Activated T-helper 1 cell treated with Interleukin-2 at 50 U/mL for 16 hours (primary cell): ENCODE data around the gene TRPM3.
"Not testable (repeated sequence)": the region's sequence is repeated elsewhere in the genome, so short reads cannot be mapped to it uniquely, and the experiment has no call there.

Source experiments
- DNase-seq: peaks from one replicate; pipeline ENCODE4 v3.0.0-alpha.2; 2020; ENCODE audit warnings: low read depth

TRPM3 gene

DNA sequence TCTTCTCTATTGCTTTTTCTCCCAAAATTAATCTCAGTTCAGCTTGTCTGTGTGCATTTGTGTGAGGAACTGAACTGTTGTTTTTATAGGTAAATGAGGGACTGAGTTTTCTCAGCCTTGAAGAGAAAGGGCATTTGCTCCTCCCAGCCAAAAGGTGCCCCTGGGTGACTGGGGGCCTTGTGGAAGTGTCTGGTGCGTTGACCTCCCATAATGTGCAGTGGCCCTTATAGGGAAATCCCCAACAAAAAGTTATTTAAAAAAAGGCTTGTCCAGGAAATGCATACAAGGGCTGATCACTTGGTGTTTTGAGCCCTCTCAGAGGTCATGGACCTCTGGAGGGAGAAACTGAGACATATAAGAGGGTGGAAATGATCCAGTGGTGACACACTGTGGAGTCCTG lies 467.3 kb downstream of the TRPM3 start:
- no peak for DNase-seq

DNA sequence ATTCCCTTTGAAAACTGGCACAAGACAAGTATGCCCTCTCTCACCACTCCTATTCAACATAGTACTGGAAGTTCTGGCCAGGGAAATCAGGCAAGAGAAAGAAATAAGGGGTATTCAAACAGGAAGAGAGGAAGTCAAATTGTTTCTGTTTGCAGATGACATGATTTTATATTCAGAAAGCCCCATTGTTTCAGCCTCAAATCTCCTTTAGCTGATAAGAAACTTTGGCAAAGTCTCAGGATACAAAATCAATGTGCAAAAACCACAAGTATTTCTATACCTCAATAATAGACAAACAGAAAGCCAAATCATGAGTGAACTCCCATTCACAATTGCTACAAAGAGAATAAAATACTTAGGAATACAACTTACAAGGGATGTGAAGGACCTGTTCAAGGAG lies 476.8 kb downstream of the TRPM3 start:
- not testable (repeated sequence) for DNase-seq

DNA sequence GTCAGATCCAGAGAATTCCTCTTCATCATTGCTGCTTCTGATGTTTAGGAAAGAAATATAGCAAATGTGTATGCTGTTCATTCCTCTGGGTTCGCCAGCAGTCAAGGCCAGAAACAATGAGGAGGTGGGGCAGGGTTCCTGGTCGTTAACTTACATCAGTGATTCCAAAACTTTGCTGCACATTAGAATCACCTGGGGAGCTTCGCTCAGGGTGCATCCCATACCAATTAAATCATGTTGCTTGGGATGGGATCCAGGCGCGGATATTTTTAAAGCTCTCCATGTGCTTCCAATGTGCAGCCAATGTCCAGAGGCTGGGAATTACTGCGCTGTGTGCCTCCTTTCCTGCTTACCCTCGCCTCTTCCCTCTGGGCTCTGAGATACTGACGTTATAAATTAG lies 479.1 kb downstream of the TRPM3 start:
- no peak for DNase-seq

DNA sequence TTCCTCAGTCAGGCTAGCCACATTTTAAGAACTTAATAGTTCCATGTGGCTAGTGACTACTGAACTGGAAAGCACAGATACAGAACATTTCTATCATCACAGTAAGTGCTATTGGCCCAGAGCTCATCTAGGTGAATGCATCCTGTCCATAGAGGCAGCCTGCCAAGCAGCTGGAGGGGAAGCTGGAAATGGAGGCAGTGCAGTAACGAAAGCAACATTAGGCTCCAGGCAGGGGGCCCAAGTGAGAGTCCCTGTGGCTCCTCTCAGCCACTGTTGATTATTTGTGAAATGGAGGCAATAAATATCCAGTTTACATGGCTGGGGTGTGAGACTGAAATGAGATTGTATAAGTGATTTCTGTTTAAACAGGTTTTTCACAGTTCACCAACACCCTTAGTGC lies 479.8 kb downstream of the TRPM3 start:
- DNase-seq: no peak

DNA sequence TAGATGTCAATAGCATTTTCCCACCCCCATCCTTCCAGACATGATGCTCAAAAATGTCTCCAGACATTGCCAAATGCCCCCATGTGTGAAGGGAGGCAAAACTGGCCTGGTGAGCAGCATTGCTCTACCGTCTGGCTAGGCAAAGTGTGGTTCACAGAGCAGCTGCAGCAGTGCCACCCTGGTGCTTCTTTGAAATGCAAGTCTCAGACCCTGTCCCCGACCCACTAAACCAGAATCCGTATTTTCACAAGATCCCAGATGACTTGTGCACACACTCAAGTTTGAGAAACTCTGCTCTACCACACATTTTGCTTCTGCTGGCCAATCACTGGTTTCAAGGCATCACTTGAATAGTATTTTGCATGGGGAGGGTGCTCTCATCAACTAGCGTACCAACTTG lies 480.4 kb downstream of the TRPM3 start:
- no peak for DNase-seq

DNA sequence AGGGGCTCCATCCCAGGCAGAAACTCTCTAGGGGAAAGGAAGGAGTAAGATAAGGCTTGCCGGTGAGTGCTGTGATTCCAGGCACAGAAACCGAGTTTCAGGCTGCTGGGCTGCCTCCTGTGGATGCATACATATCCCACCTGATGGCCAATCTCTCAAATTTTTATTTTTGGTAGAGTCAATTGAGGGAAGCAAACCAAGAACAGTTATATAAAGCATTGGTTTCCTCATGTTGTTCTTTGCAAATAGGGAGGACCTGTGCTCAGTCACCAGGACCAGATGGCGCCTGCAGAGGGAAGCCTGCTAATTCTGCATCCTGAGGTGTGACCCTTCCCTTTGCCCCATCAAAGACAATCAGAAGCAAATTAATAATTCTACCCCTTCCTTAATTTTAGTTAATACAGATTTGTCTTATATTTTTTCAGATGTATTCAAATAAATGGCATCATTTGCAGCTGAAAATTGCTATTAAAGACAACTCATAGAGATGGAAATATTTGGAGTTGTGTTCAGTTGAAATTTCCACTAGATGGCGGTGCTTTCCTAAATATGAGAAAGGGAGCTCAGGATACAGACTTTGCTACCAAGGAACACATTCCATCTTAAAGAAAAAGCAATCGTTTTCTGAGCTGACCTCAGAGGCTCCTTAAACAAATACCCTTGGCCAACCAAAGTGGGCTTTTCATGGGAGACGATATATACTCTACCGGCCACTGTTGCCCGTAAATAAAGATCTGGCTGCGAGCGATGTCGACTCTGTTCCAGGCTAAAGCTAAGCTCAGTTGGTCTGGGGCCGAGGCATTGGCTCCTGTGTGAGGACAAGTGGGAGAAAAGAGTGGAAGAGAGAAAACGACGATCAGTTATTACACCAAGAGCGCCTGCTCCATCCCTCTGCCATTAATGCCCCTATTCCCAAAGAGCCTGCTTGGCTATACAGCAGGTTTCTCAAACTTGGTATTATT lies 481.3 kb downstream of the TRPM3 start:
- no peak for DNase-seq

DNA sequence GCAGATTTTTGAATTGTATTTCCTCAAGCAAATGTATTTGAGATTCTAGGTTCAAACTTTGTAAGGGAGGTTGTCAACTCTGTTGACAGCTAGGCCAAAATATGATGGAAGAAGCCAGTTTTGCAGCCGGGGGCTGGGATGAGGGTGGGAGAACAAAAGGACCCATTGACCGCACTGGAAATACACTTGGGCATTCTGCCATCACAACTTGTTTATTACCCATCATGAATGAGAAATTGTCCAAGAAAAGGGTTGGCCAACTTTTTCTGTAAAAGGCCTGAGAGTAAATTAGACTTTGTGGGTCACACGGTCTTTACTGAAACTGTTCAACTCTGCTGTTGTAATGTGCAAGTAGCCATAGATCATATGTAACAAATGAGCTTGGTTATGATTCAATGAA lies 485.6 kb downstream of the TRPM3 start:
- DNase-seq: no peak

DNA sequence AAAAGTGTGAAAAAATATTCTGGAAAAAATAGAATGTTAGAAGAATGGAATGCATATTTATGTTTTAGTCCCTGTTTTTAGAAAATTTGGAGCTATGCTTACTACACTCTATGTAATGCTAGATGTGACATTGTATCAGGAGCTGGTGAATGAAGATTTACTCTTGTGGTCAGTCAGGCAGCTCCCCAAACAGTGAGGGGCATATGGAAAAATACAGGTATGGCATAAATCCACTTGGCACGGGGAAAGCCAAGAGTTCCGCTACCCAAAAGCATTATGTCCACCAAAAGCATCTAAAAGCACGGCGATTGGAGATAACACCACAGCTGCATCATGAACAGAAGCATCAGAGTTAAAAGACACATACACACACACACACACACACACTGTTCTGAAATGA lies 486.7 kb downstream of the TRPM3 start:
- no peak for DNase-seq

DNA sequence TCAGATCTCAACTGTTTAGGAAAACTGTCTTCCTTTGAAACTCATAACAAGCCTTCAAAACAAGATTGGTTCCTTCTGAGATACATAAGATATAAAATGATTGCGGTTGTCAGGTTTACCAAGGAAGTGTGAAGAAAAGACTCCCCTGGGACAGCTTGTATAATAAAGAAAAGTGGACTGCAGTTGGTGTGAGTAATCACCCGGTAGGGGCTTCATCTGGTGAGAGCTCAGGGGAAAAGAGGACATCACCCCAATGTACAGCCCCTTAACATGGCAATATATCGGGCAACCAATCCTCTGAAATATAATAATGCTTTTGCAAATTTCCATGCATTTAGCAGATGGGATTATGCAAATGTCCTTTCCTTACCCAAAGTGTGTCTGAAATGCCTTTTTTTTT lies 490.4 kb downstream of the TRPM3 start:
- no peak for DNase-seq

DNA sequence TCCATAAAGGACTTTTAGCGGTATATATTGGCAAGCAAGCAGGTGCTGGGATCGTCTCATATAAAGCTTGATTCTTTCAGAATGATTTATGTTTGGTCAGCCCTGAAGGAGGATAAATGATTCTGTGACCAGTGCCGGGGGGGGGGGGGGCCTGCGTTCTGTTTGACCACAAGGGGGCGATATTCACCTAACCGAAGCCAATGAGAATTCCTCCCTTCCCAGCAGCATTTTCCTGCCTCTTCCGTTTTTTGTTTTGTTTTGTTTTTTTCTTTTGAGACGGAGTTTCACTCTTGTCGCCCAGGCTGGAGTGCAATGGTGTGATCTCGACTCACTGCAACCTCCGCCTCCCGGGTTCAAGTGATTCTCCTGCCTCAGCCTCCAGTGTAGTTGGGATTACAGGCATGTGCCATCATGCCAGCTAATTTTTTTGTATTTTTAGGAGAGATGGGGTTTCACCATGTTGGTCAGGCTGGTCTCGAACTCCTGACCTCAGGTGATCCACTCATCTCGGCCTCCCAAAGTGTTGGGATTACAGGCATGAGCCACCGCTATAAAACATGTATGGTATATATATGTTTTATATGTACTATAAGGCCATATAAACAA lies 492.2 kb downstream of the TRPM3 start:
- not testable (repeated sequence) for DNase-seq

DNA sequence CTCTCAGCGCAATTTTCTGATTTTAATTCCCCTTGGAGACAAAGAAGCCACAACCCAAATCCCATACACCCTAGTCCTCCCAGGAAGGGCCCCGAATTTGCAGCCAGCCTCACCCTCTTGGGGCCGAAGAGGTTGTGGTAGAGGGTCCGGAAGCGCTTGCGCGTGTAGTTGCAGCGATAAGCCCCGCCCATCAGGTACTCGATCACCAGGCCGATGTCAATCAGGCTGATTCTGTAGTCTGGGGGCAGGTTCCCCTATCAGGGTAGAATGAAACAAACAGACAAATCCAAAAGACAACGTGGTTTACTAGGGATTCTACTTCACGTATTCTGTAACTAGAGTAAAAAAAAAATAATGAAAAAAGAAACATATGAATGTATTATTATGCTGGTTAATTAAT lies 496.3 kb downstream of the TRPM3 start:
- DNase-seq: no peak

DNA sequence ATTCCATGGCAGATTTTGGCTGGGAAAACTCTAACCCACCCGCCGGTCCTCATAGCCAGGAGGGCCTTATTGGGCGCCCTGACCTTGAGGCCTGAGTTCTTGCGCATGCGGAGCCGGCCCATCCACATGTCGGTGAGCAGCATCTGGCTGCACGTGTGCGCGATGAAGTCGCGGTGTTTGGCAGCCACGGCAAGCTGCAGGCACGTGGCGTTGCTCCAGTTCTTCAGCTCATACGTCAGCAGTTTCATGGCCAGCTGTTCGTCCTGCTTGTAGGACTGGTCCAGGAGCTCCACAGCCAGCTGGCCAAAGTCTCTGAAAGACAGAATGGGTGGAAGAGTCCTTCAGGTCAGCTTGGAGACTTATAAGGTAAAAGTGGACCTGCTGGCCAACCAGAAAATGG lies 502.6 kb downstream of the TRPM3 start:
- no peak for DNase-seq

DNA sequence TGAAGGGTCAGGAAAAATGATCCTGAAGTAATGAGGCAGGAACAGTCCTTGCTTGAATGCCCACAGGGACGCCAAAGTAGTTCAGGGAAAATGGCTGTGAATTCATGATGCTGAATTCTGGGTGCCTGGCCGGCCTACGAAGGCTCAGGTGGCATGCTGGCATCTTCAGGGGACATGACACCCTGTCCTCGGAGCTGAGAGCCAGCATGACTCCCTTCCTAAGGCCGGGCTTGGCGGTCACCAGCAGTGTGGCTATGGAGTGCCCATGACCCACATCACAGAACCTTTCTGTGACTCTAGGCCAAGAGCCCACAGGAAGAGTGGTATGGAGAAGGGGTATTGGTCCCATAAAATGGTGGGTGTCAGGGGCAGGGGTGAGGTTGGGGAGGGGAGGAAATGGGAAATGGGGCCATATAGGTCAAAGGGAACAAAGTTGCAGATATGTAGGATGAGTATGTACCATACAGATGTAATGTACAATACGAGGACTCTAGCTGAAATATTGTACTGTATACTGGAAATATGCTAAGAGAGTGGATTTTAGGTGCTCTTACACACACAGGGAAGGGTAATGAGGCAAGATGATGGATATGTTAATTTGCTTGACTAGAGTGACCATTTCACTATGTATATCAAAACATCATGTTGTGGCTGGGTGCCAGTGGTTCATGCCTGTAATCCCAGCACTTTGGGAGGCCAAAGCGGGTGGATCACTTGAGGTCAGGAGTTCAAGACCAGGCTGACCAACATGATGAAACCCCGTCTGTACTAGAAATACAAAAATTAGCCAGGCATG lies 504.2 kb downstream of the TRPM3 start:
- no peak for DNase-seq

DNA sequence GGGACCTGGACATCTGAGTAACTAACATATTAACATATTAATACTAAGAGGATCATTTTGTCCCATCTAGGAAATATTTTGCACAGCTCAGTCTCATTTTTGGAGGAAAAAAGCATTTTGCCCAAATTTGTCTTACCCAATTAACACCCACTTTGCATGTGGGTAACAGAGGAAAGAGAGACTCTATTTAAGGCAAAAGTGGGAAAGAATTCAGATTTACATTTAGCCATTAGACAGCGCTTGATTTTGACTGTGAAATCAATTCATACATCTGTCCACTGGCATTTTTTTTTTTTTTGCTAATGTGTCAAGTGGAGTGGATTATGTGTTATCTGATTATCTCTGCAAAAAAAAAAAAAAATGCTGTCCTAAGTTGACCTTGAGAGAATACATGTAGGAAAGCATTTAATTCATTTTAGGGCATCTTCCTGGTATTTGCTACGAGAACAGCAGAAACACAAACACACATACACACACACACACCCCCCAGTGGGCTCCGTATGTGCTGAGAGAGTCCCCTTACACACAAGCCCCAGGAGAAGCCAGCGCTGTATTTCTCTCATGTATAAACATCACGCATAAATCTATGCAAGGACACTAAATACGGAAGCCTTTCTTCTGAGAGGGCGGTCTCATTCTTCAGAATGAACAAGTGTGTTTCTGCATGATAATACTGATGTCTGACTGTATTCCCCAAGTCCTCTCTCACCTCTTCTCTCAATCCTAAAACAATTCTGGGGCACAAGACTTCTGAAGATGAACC lies 505.0 kb downstream of the TRPM3 start:
- no peak for DNase-seq

DNA sequence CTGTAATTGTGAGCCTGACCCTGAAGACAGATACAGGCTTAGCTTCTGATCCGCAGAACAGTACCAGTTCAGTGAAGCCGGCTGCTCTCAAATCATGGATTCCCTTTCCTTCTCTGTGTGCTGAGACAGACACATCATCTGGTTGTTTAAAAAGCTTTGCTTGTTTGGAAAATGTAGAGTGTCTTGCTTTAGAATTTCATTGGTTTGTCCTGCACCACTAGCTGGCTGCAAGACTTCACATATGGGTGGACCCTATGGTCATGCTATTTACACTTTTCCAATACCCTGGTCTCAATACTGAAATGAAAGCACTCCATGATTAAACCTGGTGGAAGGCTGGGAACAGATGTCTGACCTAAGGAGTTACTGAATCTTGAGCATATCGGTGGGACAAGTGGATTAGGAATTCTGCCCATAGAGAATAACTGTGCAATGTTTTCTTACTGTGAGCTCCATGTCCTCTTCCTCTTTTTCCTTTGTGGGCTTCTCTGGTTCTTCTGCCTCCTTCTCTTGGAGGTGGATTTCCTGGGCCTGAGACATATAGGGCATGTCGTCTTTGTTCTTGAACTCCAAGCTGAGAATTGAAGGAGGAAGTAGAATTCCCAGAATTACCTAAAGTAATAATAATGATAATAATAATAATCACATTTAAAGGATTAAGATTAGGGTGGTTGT lies 505.8 kb downstream of the TRPM3 start:
- no peak for DNase-seq

DNA sequence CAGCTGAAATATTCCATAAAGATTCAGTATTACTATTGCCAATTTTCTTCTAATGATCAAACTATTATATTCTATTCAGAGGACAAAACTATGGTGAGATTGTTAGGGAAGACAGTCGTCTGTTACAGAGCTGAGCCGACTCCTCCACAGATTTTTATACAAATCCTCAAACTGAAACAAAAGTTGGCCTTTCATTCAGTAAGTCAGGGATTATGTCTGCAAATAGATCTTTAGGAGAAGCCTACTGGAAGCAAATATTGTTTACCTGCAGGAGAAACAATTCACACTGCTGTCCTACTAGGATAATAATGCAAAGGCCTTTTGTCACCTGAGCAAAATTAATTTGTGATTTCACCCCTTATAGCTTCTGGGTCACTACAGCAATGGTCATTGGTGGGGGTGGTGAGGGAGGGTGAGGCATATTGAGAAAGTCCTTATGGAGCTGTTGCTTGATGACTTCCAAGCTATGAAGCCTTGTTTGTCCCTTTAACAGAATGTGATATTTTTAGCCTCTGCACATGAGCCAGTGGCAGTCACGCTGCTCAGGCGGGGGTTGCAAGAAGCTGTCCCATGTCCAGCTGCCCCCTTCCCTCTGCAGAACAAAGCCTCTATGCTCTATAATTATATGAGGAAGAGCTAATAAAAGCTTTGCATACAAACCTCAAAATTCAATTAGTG lies 506.5 kb downstream of the TRPM3 start:
- DNase-seq: no peak

DNA sequence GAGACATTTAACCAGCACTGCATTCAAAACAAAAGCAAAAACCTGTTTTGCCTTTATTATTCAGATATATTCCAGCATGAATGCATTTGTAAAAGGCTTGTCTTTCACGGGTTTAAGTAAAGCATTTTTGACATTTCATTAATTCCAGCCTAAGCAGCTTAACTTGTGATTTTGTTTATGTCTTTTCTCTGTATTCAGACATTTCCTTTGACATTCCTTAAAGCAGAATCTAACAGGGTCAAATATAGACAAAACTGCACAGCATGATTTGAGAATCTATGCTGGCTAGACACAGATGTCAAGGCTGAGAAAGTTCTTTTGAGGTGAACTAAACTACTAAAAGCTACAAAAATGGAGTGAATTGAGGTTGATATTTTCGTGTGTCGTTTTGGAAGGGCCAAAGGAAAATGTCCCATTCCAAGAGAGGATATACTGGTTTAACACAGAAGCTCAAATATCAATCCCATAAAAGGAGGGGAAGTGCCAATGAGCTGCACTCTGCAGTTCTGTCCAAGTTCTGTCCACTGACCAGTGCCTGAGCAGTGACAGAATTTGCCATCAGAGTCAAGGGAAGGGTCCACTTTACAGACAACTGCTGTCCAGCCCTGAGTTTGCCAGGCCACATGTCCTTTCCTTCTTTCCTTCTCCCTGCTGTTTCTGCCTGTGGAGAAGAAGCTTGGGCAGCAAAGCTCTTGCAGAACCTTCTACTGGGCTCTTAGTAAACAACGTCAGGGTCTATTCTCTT lies 508.2 kb downstream of the TRPM3 start:
- no peak for DNase-seq

DNA sequence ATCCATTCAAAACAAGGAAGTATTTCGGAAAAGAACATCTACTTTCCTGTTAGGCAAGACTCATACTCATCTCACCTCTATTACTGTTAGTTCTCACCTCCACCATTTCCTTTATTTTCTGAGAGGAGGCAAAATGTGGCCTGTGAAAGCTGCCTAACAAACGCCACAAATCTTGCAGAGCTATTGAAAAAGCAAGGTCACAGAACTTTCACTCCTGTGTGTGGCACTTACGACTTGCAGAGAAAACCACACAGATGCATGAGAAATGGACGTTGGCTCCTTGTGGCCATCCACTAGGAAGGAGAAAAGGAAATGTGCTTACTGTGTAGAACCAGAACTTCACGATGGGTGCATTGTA lies 511.2 kb downstream of the TRPM3 start:
- no peak for DNase-seq

DNA sequence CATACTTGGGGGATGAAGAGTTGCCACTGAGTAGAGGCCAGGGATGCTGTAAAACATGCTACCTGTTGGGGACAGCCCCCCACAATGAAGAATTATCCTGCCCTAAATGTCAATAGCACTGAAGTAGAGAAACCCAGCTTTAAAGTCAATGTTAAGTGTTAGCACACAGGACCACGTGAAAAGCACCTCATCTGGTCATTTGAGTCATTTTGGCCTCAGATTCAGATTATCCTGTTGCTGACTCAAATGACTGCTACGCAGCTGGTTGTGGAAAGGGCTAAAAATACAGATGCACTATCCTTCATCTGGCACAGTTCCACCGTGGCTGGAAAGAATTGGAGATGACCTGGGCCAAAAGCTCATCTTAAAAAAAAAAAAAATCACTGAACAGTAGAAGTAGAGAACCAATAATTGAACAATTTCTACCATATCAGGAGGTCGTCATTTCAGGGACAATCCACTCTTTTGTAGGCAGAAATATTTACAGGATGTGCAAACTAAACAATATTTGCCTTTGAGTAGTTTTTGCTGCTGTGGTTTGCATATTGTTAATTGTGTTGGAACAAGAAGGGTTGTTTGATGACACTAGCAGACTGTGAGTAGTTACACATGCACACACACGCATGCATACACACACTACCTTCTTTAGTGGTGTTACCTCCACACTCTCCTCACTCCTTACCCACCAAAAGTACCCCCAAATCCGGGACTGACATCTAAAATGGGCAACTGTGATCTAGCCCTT lies 511.7 kb downstream of the TRPM3 start:
- DNase-seq: no peak

DNA sequence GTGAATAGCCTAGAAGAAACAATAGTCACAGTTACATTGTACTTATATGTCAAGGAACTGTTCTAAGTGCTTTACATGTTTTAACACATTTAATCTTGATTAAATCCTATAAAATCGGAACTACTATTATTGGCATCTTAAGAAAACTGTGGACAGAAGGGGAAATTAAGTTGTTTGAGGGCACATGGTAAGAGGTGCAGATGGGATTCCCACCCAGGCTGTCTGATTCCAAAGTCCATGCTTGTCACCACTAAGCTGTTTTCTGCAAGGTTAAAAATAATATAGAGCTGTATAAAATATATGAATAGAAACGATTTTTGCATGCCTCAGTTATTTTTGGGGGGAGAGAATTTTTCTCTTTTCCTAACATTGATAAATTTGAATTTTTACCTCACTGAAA lies 512.4 kb downstream of the TRPM3 start:
- no peak for DNase-seq
